CD4-positive, CD25-positive, alpha-beta regulatory T cell (primary cell): ENCODE data around the gene DYNLT3. TPM values are rescaled to one million over a fixed set of nuclear protein-coding genes. Genes with fewer than 3 reads are reported as not detected.

Experiments used
- ATAC-seq, 2 donors: fragments of 150-1000 bp; cut with Tn5 transposase; one replicate each; pipeline ENCODE4 v1.10.0; 2021; ENCODE audit warnings: low read depth in 2 of 2, moderate number of reproducible peaks in 2 of 2, moderate library complexity in 1 of 2
- DNase-seq, 3 donors: peaks; one replicate each; pipeline versions ENCODE4 v3.0.0 to v3.0.0-alpha.2; 2012 to 2022; ENCODE audit warnings: mixed read lengths in 1 of 3
- H3K27ac ChIP-seq: one replicate; pipeline ENCODE4 v1.7.0; 2013; ENCODE audit warnings: mild to moderate bottlenecking, low read length; ENCODE audit not compliant: insufficient read depth, poor library complexity, severe bottlenecking
- H3K27me3 ChIP-seq: one replicate; pipeline ENCODE4 v1.7.0; 2013; ENCODE audit warnings: low read length; ENCODE audit not compliant: control insufficient read depth, insufficient read depth
- H3K36me3 ChIP-seq: one replicate; pipeline ENCODE4 v1.7.0; 2013; ENCODE audit warnings: mild to moderate bottlenecking, low read length, moderate library complexity; ENCODE audit not compliant: control insufficient read depth, insufficient read depth
- H3K4me1 ChIP-seq: 2 replicates; pipeline ENCODE4 v1.7.0; 2013; ENCODE audit warnings: mild to moderate bottlenecking, low read length; ENCODE audit not compliant: insufficient read depth, control insufficient read depth, poor library complexity, severe bottlenecking
- H3K4me3 ChIP-seq: one replicate; pipeline ENCODE4 v1.7.0; 2013; ENCODE audit warnings: low read depth, mild to moderate bottlenecking, low read length, moderate library complexity
- H3K9me3 ChIP-seq, 2 experiments: 1 replicate in 1 of 2; 2 replicates in 1 of 2; pipeline ENCODE4 v1.7.0; 2013; ENCODE audit warnings: low read length in 2 of 2, mild to moderate bottlenecking in 1 of 2, moderate library complexity in 1 of 2; ENCODE audit not compliant: control insufficient read depth in 2 of 2
- H3K27ac Mint-ChIP-seq, 3 donors: one replicate each; pipeline ENCODE4 v1.8.0; 2020 to 2022; ENCODE audit warnings: mild to moderate bottlenecking in 3 of 3, mixed read lengths in 3 of 3, moderate library complexity in 2 of 3
- H3K27me3 Mint-ChIP-seq: one replicate; pipeline ENCODE4 v1.8.0; 2022; ENCODE audit warnings: mild to moderate bottlenecking, mixed read lengths
- H3K36me3 Mint-ChIP-seq: one replicate; pipeline ENCODE4 v1.8.0; 2020; ENCODE audit warnings: mixed read lengths
- H3K4me1 Mint-ChIP-seq, 4 donors: one replicate each; pipeline ENCODE4 v1.8.0; 2020 to 2022; ENCODE audit warnings: mixed read lengths in 4 of 4, mild to moderate bottlenecking in 1 of 4
- H3K4me3 Mint-ChIP-seq, 4 donors: one replicate each; pipeline ENCODE4 v1.8.0; 2020 to 2022; ENCODE audit warnings: mild to moderate bottlenecking in 4 of 4, mixed read lengths in 4 of 4, moderate library complexity in 3 of 4
- H3K9me3 Mint-ChIP-seq, 7 donors: one replicate each; pipeline ENCODE4 v1.8.0; 2020 to 2022; ENCODE audit warnings: mixed read lengths in 7 of 7, mild to moderate bottlenecking in 3 of 7, moderate library complexity in 2 of 7
- polyA plus RNA-seq, 4 donors: library from polyadenylated mRNA; unstranded; fragments of 300-500 nt; fragmentation: Illumina TruSeq; gene quantifications; one replicate each; pipeline ENCODE4 v1.2.3, GENCODE V29; 2021
- total RNA-seq: library from RNA; stranded (reverse); gene quantifications from one replicate; pipeline ENCODE4 v1.2.3, GENCODE V29; 2022

Gene DYNLT3
- total and polyA plus RNA-seq, 5 donors from 2014 or later, result 18.8 to 32.5 (median 25.8) TPM

DNA sequence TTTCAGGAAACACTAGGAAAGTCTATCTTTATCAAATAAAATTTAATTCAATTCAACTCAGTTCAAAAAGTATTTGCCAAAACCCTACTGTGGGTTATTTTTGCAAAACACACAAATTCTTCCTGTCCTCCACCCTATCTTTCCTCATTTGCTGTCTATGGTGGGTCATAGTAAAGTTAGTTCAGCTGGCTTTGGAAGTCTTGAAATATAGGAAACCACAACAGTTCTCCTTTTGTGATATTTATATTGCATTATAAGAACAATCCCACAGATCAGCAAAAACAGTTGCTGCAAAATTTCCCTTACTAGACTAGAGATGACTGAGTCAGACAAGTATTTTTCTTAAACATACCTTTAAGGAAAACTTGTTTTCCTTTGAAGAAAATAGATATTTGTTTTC is 45.3 kb downstream of the DYNLT3 start:
- Mint-ChIP-seq H3K9me3 (peaks cover 0 to 6% (median 0%) of the 10 kb centered on the region in 7 donors), H3K4me1 (peaks cover 0 to 2% (median under 1%) of the 10 kb centered on the region in 4 donors), H3K27ac (no peak overlapping the region), H3K36me3 (no peaks in the 10 kb centered on the region), H3K4me3 (no peak overlapping the region), H3K27me3 (no peaks in the 10 kb centered on the region)
- Histone ChIP-seq H3K27me3 (no peaks in the 10 kb centered on the region), H3K9me3 (no peaks in the 10 kb centered on the region), H3K36me3 (no peaks in the 10 kb centered on the region), H3K27ac (no peak overlapping the region), H3K4me3 (no peak overlapping the region), H3K4me1 (no peaks in the 10 kb centered on the region)
- ATAC-seq, result no peak
- DNase-seq, result no peak

DNA sequence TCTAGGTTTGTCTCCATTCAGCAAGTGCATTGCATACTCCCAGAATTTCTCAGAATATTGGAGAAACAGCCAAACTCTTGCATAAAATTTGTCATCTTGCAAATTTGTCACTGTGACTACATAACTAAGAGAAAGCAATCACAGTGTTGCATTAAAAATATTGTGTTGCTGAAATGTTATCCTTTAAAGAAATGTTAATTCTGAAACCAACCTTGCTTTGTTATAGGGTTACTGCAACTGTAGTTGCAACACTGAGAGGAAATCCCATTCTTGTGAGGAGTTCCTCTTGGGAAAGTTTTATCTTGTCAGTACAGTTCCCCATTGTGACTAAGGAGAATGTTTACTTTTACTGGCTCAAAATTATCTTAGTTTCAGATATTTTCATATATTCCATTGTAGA is 46.7 kb downstream of the DYNLT3 start:
- Histone ChIP-seq H3K36me3 (no peaks in the 10 kb centered on the region), H3K4me3 (no peak overlapping the region), H3K9me3 (no peaks in the 10 kb centered on the region), H3K4me1 (no peaks in the 10 kb centered on the region), H3K27ac (no peak overlapping the region), H3K27me3 (no peaks in the 10 kb centered on the region)
- no peak for DNase-seq
- no peak for ATAC-seq
- Mint-ChIP-seq H3K4me3 (no peak overlapping the region), H3K27ac (no peak overlapping the region), H3K9me3 (peaks cover 0 to 6% (median 0%) of the 10 kb centered on the region in 7 donors), H3K27me3 (no peaks in the 10 kb centered on the region), H3K4me1 (peaks cover 0 to 11% (median 3%) of the 10 kb centered on the region in 4 donors), H3K36me3 (no peaks in the 10 kb centered on the region)

DNA sequence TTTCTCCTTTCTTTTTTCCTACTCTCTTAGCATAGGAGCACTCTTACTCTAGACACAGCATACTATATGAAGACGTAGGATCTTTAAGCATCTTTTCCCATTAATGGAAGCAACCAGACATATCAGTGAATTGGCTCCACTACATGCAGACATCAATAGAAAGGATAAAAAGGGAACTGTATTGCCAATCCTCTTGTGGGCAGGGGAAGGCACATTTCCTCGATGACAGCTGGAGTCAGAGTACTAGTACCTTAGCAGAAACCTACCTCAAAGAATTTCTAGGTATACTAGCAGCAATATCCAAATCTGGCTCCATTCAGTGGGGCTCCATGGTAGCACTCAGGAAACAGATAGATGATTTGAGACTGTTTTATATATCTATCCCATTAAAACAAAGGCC is 47.4 kb downstream of the DYNLT3 start:
- H3K36me3 Mint-ChIP-seq, result no peaks in the 10 kb centered on the region
- Histone ChIP-seq H3K36me3 (no peaks in the 10 kb centered on the region), H3K27ac (no peak overlapping the region), H3K9me3 (no peaks in the 10 kb centered on the region), H3K4me3 (no peak overlapping the region), H3K4me1 (no peaks in the 10 kb centered on the region), H3K27me3 (no peaks in the 10 kb centered on the region)
- H3K27ac Mint-ChIP-seq, result no peak overlapping the region
- H3K27me3 Mint-ChIP-seq, result no peaks in the 10 kb centered on the region
- DNase-seq (no peak), ATAC-seq (no peak)
- no peak overlapping the region for H3K4me3 Mint-ChIP-seq
- H3K9me3 Mint-ChIP-seq, result peaks cover 0 to 6% (median 0%) of the 10 kb centered on the region in 7 donors
- H3K4me1 Mint-ChIP-seq, result peaks cover 0 to 11% (median 4%) of the 10 kb centered on the region in 4 donors

DNA sequence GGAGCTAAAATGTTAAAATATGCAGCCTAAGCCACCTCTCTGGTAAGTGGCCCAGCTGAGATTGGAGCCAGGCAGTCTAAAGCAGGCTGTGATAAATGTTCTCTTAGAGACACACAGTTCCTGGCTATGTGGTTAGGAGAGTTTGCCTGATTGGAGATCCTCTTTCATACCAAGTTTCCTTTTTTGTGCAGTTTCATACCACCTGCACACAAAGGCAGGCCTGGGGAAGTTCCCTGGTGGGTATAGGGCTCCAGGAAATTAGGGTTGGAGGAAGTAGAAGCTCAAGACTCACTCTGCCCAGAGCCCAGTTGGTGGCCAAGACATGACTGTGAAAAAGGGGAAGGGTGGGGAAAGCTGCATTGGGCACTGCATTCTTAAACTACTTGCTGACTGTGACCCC is 50.6 kb downstream of the DYNLT3 start:
- Histone ChIP-seq H3K36me3 (no peaks in the 10 kb centered on the region), H3K27ac (no peak overlapping the region), H3K27me3 (no peaks in the 10 kb centered on the region), H3K4me3 (no peak overlapping the region), H3K9me3 (no peaks in the 10 kb centered on the region), H3K4me1 (no peaks in the 10 kb centered on the region)
- peaks cover 0 to 11% (median 3%) of the 10 kb centered on the region in 4 donors for H3K4me1 Mint-ChIP-seq
- DNase-seq, result no peak
- H3K4me3 Mint-ChIP-seq, result no peak overlapping the region
- no peaks in the 10 kb centered on the region for H3K9me3 Mint-ChIP-seq
- H3K27ac Mint-ChIP-seq, result no peak overlapping the region
- H3K27me3 Mint-ChIP-seq, result no peaks in the 10 kb centered on the region
- ATAC-seq, result peak; percentile 44 to 55
- no peaks in the 10 kb centered on the region for H3K36me3 Mint-ChIP-seq

DNA sequence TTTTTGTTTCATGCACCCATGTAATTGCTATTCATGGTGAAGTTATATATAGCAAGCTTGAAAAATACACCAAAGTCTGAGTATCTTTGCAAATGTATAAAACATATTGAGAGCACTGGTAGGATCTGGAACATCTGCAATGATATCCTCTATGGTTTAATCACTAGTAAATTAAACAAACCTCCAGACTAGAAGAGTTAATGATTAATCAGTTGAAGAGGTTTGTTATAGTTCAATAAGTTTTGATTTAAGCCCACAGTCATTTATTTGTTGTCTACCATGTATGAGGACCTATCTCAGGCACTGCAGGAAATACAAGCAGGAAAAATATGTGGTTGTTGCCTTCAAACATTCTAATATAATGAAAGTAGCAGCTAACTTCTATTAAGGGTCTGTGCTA is 51.1 kb downstream of the DYNLT3 start:
- H3K4me3 ChIP-seq, result no peak overlapping the region
- Mint-ChIP-seq H3K4me3 (no peak overlapping the region), H3K36me3 (no peaks in the 10 kb centered on the region), H3K27ac (no peak overlapping the region), H3K4me1 (peaks cover 0 to 11% (median 3%) of the 10 kb centered on the region in 4 donors), H3K9me3 (no peaks in the 10 kb centered on the region), H3K27me3 (no peaks in the 10 kb centered on the region)
- H3K27ac ChIP-seq, result no peak overlapping the region
- H3K9me3 ChIP-seq, result no peaks in the 10 kb centered on the region
- no peak for ATAC-seq
- no peaks in the 10 kb centered on the region for H3K36me3 ChIP-seq
- H3K4me1 ChIP-seq, result no peaks in the 10 kb centered on the region
- no peak for DNase-seq
- no peaks in the 10 kb centered on the region for H3K27me3 ChIP-seq

Other genes starting within 250 kb of the DYNLT3 start
- gene XK, start 161.8 kb downstream of the DYNLT3 start, total RNA-seq, result 0.99 TPM
- gene XK, start 161.8 kb downstream of the DYNLT3 start, polyA plus RNA-seq, result not detected
- gene CYBB, start 67.5 kb downstream of the DYNLT3 start, total RNA-seq, result 0.25 TPM
- gene CYBB, start 67.5 kb downstream of the DYNLT3 start, polyA plus RNA-seq, result 1 to 10 TPM in 1 of 4 donors, under 1 TPM in 2, not detected in 1; 0.19 to 1.2 (median 0.60) TPM
- not detected for gene SYTL5, start 159.0 kb upstream of the DYNLT3 start, total RNA-seq
- not detected for gene SYTL5, start 159.0 kb upstream of the DYNLT3 start, polyA plus RNA-seq